Suprapubic skin (tissue), 4 donors: ENCODE results near the gene EEF2K. TPM values are rescaled to one million over a fixed set of nuclear protein-coding genes. Genes with fewer than 3 reads are reported as not detected.
A peak's percentile ranks its signal among the peaks of the same experiment; 100 is the strongest.

Experiments
- DNase-seq, 2 donors: peaks; one replicate each; pipeline ENCODE4 v3.0.0-alpha.2; 2019; ENCODE audit warnings: low spot score in 2 of 2
- H3K27ac ChIP-seq: fragments of 200-600 bp; sonication (generic); one replicate; pipeline ENCODE4 v1.5.1; 2019
- H3K27me3 ChIP-seq: fragments of 200-600 bp; sonication (generic); one replicate; pipeline ENCODE4 v1.5.1; 2019
- H3K36me3 ChIP-seq: fragments of 200-600 bp; sonication (generic); one replicate; pipeline ENCODE4 v1.5.1; 2019
- H3K4me1 ChIP-seq: fragments of 200-600 bp; sonication (generic); one replicate; pipeline ENCODE4 v1.5.1; 2019
- H3K4me3 ChIP-seq: fragments of 200-600 bp; sonication (generic); one replicate; pipeline ENCODE4 v1.5.1; 2019; ENCODE audit warnings: mild to moderate bottlenecking
- H3K9me3 ChIP-seq: fragments of 200-600 bp; sonication (generic); one replicate; pipeline ENCODE4 v1.5.1; 2019
- CTCF ChIP-seq, 2 donors: fragments of 200-600 bp in 1 of 2; fragments of 450-650 bp in 1 of 2; sonication (generic) in 1 of 2; IDR thresholded peaks; one replicate each; pipeline ENCODE4 v1.5.1; 2016 to 2019; ENCODE audit warnings: antibody characterized with exemption in 2 of 2, mild to moderate bottlenecking in 1 of 2, moderate library complexity in 1 of 2
- EP300 ChIP-seq: sonication (generic); formaldehyde crosslinking; IDR thresholded peaks from one replicate; pipeline ENCODE4 v1.6.1; 2017; ENCODE audit warnings: antibody characterized with exemption
- POLR2A ChIP-seq, 2 donors: fragments of 450-650 bp; IDR thresholded peaks; one replicate each; pipeline ENCODE4 v1.6.1; 2017; ENCODE audit warnings: antibody characterized with exemption in 2 of 2, mild to moderate bottlenecking in 2 of 2, moderate library complexity in 2 of 2
- POLR2AphosphoS5 ChIP-seq, 3 donors: sonication (generic); formaldehyde crosslinking; IDR thresholded peaks; one replicate each; pipeline ENCODE4 v1.6.1; 2017; ENCODE audit warnings: antibody characterized with exemption in 3 of 3
- WGBS: methylation state at CpG from one replicate; pipeline ENCODE4 v1.1.5; 2018; 5-methylcytosine and 5-hydroxymethylcytosine counted together
- total RNA-seq, 4 donors: library from RNA; depleted of rRNA; stranded (reverse); fragments of >200 nt; gene quantifications; one replicate each; pipeline ENCODE4 v1.1.0, GENCODE V29; 2016

EEF2K gene
- total RNA-seq, 4 donors from 2014 or later = 50.9 to 194 (median 73.8) TPM

GRCh38 chr16:22316411-22316811, 110.3 kb downstream of the EEF2K start:
- DNase-seq = peak in 1 of 2 donors; percentile 76
- Histone ChIP-seq H3K4me1 (peaks cover 20% of the 10 kb centered on the region), H3K9me3 (no peaks in the 10 kb centered on the region), H3K4me3 (no peak overlapping the region), H3K27me3 (no peaks in the 10 kb centered on the region), H3K36me3 (peaks cover 91% of the 10 kb centered on the region), H3K27ac (no peak overlapping the region)
- no peak for TF ChIP-seq EP300
- TF ChIP-seq POLR2AphosphoS5 (IDR thresholded peaks at IDR 0.05) = no peak
- no peak for TF ChIP-seq CTCF (IDR thresholded peaks at IDR 0.05)
- no peak for TF ChIP-seq POLR2A (IDR thresholded peaks at IDR 0.05)
- 76% methylated on average over 4 of the region's 9 CpGs for WGBS

- Histone ChIP-seq H3K4me1 (peaks cover 20% of the 10 kb centered on the region), H3K4me3 (no peak overlapping the region), H3K36me3 (peaks cover 87% of the 10 kb centered on the region), H3K9me3 (no peaks in the 10 kb centered on the region), H3K27ac (no peak overlapping the region), H3K27me3 (no peaks in the 10 kb centered on the region)
- WGBS = 86% methylated on average over 17 of the region's 17 CpGs
- TF ChIP-seq POLR2AphosphoS5 (IDR thresholded peaks at IDR 0.05) (no peak), EP300 (no peak), POLR2A (IDR thresholded peaks at IDR 0.05) (no peak), CTCF (IDR thresholded peaks at IDR 0.05) (no peak)
- peak in 1 of 2 donors; percentile 72 for DNase-seq
These were observed 111.0 kb downstream of the EEF2K start for GRCh38 chr16:22317001-22317530.

DNA sequence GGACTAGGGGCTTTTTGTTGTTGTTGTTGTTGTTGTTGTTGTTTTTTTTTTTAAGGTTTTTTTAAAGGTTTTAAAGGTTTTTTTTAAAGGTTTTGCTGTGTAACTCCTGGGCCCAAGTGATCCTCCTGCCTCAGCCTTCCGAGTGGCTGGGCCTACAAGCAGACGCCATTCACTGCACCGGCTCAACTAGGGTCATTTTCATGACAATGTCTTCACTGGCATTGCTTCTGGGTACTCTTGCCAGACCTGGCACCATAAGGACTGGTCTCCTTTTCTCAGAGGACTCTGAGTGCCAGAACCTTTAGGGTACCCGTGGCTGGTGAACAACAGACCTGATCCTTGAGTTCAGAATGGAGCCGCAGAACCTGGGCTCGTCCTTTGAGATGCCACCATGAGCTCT, 111.5 kb downstream of the EEF2K start:
- peaks cover 20% of the 10 kb centered on the region for H3K4me1 ChIP-seq
- H3K9me3 ChIP-seq = no peaks in the 10 kb centered on the region
- TF ChIP-seq EP300 = no peak
- no peak for TF ChIP-seq POLR2AphosphoS5 (IDR thresholded peaks at IDR 0.05)
- no peak for TF ChIP-seq POLR2A (IDR thresholded peaks at IDR 0.05)
- TF ChIP-seq CTCF (IDR thresholded peaks at IDR 0.05) = no peak
- no peak overlapping the region for H3K27ac ChIP-seq
- no peak overlapping the region for H3K4me3 ChIP-seq
- peak in 1 of 2 donors; percentile 8 for DNase-seq
- 87% methylated on average over 6 of the region's 6 CpGs for WGBS
- H3K36me3 ChIP-seq = peaks cover 87% of the 10 kb centered on the region
- no peaks in the 10 kb centered on the region for H3K27me3 ChIP-seq

DNA sequence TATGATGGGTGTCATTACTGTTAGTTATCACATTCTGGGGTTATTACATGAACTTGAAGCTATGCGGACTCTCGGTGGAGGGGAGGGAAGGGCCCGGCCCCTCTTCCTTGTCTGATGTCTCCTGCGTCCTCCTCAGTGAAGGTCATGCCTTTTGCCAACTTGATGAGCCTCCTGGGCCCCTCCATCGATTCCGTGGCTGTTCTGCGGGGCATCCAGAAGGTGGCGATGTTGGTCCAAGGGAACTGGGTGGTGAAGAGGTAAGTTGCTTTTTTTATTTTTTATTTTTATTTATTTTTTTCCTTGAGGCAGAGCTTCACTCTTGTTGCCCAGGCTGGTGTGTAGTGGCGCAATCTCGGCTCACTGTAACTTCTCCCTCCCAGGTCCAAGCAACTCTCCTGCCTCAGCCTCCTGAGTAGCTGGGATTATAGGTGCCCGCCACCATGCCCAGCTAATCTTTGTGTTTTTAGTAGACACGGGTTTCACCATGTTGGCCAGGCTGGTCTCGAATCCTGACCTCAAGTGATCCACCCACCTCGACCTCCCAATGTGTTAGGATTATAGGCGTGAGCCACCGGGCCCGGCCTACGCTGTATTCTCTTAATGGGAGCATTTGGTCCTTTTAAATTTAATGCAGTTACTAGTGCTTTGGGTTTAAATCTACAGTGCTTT, 112.7 kb downstream of the EEF2K start:
- Histone ChIP-seq H3K27ac (no peak overlapping the region), H3K27me3 (no peaks in the 10 kb centered on the region), H3K4me3 (no peak overlapping the region), H3K9me3 (no peaks in the 10 kb centered on the region), H3K4me1 (peaks cover 13% of the 10 kb centered on the region), H3K36me3 (peaks cover 88% of the 10 kb centered on the region)
- TF ChIP-seq POLR2AphosphoS5 (IDR thresholded peaks at IDR 0.05) (no peak), POLR2A (IDR thresholded peaks at IDR 0.05) (no peak), CTCF (IDR thresholded peaks at IDR 0.05) (peak in 1 of 2 donors; percentile 48), EP300 (no peak)
- peak in 1 of 2 donors; percentile 78 for DNase-seq
- WGBS = 80% methylated on average over 18 of the region's 18 CpGs

GRCh38 chr16:22320572-22321339, 114.7 kb downstream of the EEF2K start:
- Histone ChIP-seq H3K4me3 (no peak overlapping the region), H3K36me3 (peaks cover 90% of the 10 kb centered on the region), H3K4me1 (peaks cover under 1% of the 10 kb centered on the region), H3K27me3 (no peaks in the 10 kb centered on the region), H3K9me3 (no peaks in the 10 kb centered on the region), H3K27ac (no peak overlapping the region)
- DNase-seq = peak in 1 of 2 donors; percentile 11
- 76% methylated on average over 13 of the region's 13 CpGs for WGBS
- TF ChIP-seq EP300 (no peak), CTCF (IDR thresholded peaks at IDR 0.05) (no peak)
